Cerebellar nuclear complex (tissue), 1 donor: ENCODE measurements around the gene LITAFD.
A peak's percentile ranks its signal among the peaks of the same experiment; 100 is the strongest.
"Not testable (repeated sequence)": the region's sequence is repeated elsewhere in the genome, so short reads cannot be mapped to it uniquely, and the experiment has no call there.

Source experiments
- DNase-seq, 2 experiments: peaks; one replicate each; lab custom pipeline; 2025; lab: John Stamatoyannopoulos, UW

LITAFD gene

GRCh38 chr16:8872967-8873865 lies 8.9 kb upstream of the LITAFD start:
- DNase-seq, result no peak

- not testable (repeated sequence) for DNase-seq
Observed at GRCh38 chr16:8873866-8874195, 8.3 kb upstream of the LITAFD start.

GRCh38 chr16:8874388-8874787 lies 7.8 kb upstream of the LITAFD start:
- DNase-seq, result no peak

GRCh38 chr16:8875317-8875716 lies 6.8 kb upstream of the LITAFD start:
- not testable (repeated sequence) for DNase-seq

GRCh38 chr16:8877894-8878522 lies 4.1 kb upstream of the LITAFD start:
- no peak for DNase-seq

- no peak for DNase-seq
Observed at GRCh38 chr16:8878523-8878911, 3.6 kb upstream of the LITAFD start.

GRCh38 chr16:8880839-8881510 lies 1.2 kb upstream of the LITAFD start:
- DNase-seq, result no peak

GRCh38 chr16:8882725-8883377 lies 700 bp downstream of the LITAFD start:
- no peak for DNase-seq

- no peak for DNase-seq
Observed at GRCh38 chr16:8885674-8886592, 3.8 kb downstream of the LITAFD start.

- no peak for DNase-seq
Observed at GRCh38 chr16:8886593-8887430, 4.7 kb downstream of the LITAFD start.

- no peak for DNase-seq
Observed at GRCh38 chr16:8887431-8887765, 5.2 kb downstream of the LITAFD start.

GRCh38 chr16:8887952-8888560 lies 5.9 kb downstream of the LITAFD start:
- peak; percentile 49 to 94 for DNase-seq

GRCh38 chr16:8888951-8889892 lies 7.1 kb downstream of the LITAFD start:
- no peak for DNase-seq

GRCh38 chr16:8889893-8890548 lies 7.9 kb downstream of the LITAFD start:
- no peak for DNase-seq

- no peak for DNase-seq
Observed at GRCh38 chr16:8890549-8890921, 8.4 kb downstream of the LITAFD start.

GRCh38 chr16:8892101-8892575 lies 10.0 kb downstream of the LITAFD start:
- no peak for DNase-seq

- no peak for DNase-seq
Observed at GRCh38 chr16:8893426-8893825, 11.3 kb downstream of the LITAFD start.

GRCh38 chr16:8893976-8894690 lies 12.0 kb downstream of the LITAFD start:
- DNase-seq, result no peak
